HG02970 (cell line): ENCODE results near the gene SPTBN5.

Source experiments
- ATAC-seq: cut with Tn5 transposase; IDR thresholded peaks from one replicate; pipeline ENCODE4 v1.9.1; 2021; ENCODE audit warnings: mild to moderate bottlenecking, moderate library complexity, moderate number of reproducible peaks; ENCODE audit not compliant: unreplicated experiment, low FRiP score

Gene SPTBN5

GRCh38 chr15:41886741-41887140 is 7.1 kb downstream of the SPTBN5 start:
- ATAC-seq, result no peak

DNA sequence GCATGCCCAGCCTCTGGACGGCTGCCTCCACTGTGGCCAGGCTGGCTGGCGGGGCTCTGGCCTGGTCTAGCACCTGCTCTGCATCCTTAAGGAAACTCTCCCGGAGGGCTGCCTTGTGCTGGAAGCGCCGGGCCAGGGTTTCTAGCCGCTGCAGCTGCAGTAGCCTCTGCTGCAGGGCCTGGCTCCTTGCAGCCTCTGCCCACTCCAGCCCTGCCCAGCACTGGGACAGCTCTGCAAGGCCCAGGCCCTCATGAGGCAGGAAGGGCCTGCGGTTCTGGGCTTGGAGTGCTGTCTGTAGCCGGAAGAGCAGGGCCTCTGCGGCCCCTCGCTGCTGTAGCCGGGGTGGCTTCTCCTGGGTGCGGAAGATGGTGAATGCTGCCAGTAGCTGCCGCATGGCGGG is 8.0 kb downstream of the SPTBN5 start:
- ATAC-seq, result no peak

- ATAC-seq, result no peak
Observed at GRCh38 chr15:41885321-41885720, 8.5 kb downstream of the SPTBN5 start.

DNA sequence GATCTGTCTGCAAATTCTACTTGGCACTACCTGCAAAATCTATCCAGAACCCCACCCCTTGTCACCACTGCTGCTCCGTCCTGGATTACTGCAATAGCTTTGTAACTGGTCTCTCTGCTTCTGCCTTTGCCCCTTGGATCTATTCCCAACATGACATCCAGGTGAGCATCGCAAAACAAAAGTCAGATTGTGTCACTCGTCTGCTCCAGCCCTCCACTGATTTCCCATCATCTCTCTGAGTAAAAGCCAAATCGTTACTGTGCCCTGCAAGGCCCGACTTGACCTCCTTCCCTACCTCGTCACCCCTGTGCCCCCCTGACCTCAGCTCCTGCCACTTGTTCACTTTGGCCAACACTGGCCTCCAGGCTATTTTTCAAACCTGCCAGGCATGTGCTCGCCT is 9.4 kb downstream of the SPTBN5 start:
- ATAC-seq, result no peak

- no peak for ATAC-seq
Observed at GRCh38 chr15:41883484-41883825, 10.4 kb downstream of the SPTBN5 start.

DNA sequence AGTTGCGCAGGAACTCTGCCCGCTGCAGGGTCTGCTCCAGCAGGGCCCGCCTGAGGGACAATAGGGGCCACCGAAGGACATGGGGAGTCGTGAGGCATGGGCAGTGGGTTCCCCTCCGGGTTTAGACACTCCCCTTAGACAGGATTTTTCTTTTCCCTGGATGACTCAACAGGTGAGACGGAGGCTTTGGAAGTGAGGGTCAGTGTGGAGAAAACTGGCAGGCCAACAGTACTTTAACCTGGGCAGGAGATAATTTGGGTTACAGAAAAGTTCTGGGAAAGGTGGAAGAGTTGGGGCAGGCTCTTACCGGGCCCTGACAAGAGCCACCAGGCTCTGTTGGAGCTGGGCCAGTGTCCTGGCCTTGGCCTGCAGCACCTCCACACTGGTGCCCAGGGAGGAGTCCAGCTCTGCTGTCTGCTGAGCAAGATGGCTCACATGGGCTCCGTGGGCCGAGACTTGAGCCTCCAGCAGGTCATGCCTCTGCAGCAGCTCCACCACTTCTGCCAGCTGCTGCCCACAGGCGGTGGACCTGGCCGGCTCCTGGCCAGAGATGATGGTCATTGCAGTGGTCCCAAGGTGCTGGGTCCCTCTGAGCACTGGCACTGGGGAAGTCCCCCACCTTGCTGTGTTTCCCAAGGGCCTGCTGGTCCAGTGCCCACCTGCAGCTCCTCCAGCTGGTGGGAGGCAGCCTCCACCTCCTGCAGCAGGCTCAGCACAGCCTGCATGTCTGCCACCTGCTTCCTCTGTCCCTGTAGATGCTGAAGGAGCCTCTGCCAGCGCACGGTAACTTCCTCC is 11.0 kb downstream of the SPTBN5 start:
- ATAC-seq, result no peak

GRCh38 chr15:41881920-41882688 is 11.7 kb downstream of the SPTBN5 start:
- ATAC-seq, result no peak

DNA sequence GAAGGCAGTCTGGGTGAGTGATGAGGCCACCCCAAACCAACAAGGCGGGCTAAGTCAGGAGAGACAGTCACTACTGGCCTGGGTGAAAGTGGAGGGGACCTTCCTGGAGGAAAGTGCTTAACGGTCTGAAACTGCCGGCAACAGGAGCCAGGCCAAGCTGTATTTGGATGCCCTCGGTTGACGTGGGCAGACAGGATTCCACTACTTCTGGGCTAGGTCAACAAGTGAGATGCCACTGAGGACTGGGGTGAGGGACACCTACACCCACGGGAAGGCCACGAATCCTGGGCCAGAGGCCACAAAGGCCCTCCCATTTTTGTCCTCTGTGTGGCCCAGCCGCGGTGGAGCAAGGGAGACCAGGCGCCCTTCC is 12.3 kb downstream of the SPTBN5 start:
- no peak for ATAC-seq

DNA sequence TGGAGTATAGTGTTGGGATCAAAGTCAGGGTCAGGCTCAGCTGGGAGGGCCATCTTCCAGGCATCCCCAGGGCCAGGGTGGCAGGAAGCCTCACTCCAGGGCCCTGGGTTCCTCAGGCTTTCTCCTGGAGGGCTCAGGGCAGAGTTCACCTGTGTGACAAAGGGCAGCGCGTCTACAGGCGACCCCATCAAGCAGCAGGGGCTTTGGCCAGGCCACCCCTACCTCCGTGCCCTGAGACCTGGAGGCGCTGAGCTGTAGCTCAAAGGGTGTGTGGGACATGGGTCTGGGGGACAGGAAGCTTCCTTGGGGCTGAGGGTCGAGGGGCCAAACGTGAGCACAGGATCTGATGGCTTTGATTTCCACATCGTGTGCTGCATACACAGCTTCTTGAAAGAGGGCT is 12.8 kb downstream of the SPTBN5 start:
- ATAC-seq, result no peak

- ATAC-seq, result no peak
Observed at GRCh38 chr15:41880156-41880877, 13.5 kb downstream of the SPTBN5 start.

DNA sequence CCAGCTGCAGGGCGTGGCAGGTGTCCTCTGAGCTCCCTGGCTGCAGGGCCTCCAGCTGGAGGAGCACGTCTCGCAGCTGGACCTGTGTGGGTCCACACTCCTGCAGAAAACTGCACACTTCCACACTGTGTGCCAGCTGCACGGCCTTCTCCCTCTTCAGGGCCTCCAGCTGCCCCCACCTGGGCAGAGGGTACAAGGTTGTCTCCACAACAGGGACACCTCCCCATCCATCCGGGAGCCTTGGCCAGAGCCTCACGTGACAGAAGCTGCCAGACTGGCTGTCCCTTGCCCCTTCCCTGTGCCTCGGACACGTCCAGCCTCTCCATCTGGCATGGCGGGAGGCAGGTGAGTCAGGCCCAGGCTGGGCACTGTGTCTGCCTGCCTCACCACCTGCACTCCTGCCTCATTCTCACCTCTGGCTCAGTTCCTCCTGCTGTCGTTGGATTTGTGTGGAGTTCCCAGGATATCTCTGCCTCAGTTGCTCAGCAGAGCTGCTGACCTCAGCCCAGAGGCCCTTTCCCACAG is 14.5 kb downstream of the SPTBN5 start:
- ATAC-seq, result no peak

GRCh38 chr15:41878355-41878699 is 15.5 kb downstream of the SPTBN5 start:
- no peak for ATAC-seq

DNA sequence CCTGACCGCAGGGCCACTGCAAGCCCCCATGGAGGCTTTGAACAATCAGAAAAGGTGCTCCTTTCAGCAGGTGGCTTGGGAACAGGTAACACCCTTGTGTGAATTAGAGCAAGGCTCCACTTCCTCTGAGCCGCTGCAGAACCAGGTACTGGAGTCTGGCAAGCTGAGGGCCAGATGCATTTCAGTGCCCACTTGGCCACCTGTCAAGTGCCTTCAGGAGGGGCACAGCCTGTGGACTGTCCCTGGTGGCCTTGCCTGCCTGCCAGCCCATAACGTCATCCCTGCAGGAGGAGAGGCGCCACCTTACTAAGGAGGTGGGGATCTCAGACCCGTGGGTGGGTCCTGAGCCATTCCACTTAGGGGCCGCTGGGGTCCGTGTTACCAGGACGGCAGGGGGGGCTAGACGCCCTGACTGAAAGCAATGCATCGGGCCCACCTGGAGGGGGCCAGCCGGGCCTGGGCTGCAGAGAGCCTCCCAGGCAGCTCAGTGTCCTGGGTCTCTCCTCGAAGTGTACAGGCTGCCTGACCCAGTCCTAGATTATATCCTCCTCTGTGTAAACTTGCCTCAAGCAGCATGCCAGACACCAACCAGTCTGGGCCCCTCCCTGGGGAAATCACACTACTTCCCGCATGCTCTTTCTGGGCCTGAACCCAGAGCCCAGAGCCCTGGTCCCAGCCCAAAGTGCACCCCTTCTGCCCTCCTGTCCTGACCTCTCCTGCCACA is 16.1 kb downstream of the SPTBN5 start:
- ATAC-seq, result no peak

GRCh38 chr15:41876689-41877088 is 17.2 kb downstream of the SPTBN5 start:
- no peak for ATAC-seq

DNA sequence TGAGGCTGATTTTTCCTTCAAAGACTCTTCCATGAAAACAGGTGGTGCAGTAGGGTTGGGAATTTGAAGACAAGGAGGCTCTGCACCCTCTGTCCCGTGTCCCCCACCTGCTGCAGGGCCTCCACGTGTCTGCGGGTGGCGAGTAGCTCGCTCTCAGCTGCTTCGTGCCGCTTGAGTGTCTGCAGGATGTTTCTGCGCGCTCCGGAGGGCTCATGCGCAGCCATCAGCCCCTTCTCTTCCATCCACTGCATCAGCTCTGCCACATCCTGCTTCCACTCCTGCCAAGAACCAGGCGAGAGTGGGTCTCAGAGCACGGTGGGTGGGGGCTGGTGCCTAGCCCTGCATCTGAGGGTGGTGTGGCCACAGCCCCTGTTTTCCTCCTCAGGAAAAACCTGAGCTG is 17.8 kb downstream of the SPTBN5 start:
- ATAC-seq, result no peak

DNA sequence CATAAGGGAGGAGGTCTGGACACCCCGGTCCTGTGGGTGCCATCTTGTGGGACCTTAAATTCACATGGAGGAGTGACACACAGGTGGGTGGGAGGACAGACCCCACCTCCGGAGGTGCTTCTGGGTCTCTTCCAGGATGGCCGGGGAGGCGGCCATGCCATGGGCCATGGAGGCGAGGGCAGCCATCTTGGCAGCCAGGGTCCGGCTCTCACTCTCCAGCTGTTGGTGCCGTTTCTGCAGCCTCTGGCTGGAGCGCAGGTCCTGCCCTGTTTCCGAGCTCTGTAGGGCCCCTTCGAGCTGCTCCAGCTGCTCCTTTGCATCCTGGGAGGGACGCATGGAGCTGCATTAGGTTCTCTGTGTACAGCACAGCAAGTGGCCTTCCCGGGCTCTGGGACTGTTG is 19.1 kb downstream of the SPTBN5 start:
- no peak for ATAC-seq

DNA sequence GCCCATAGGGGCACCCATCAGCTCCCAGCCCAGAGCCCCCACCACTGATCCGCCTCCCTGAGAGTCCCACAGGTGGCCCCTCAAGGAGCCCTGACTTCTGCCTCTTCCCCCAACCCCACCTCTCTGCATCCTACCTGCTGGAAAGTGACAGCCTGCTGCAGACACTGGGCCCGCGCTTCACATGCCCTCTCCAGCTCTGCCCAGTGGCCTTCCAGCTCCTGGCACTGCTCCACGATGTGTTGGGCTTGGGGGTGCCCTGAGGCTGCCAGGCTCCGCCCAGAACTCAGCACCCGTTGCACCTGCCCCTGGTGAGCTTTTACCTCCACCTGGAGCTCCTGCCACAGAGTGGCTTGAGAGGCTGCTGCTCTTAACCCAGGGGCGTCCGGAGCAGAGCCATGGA is 20.1 kb downstream of the SPTBN5 start:
- ATAC-seq, result no peak

DNA sequence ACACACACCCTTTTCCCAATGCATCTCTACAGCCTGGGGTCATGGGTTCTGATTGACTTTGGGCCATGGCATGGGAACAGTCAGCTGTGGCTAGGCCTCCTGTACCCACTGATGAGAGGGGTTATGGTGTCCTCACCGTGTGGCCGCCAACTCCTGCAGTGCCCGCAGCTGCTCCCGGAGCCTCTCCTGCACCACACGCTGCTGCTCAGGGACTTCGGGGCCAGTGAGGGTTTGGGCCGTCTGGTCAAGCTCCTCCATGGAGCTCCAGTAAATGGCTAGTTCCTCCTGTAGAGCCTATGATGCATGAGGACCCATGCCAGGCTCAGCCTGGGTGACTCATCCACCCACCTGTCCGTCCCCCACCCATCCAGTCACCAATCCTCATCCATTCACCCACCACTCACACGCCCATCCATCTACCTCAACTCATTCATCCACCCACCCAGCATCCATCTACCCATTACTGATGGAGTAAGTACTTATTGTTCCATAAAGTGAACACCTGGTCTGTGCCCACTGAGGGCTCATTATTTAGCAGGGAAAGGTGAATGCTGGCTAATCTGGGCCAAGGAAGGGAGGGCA is 21.6 kb downstream of the SPTBN5 start:
- no peak for ATAC-seq

GRCh38 chr15:41871175-41871905 is 22.5 kb downstream of the SPTBN5 start:
- no peak for ATAC-seq

GRCh38 chr15:41870689-41871081 is 23.2 kb downstream of the SPTBN5 start:
- no peak for ATAC-seq
